Osteocyte (in vitro differentiated cells): ENCODE data around the gene INTS3. TPM values are rescaled to one million over a fixed set of nuclear protein-coding genes. Genes with fewer than 3 reads are reported as not detected.

ENCODE experiments used
- DNase-seq: peaks from one replicate; pipeline ENCODE4 v3.0.0; 2021; ENCODE audit warnings: mixed read lengths; ENCODE audit not compliant: unreplicated experiment; ENCODE audit errors: extremely low spot score
- H3K27ac Mint-ChIP-seq: one replicate; pipeline ENCODE4 v1.8.0; 2021; ENCODE audit warnings: mild to moderate bottlenecking, mixed read lengths; ENCODE audit not compliant: unreplicated experiment
- H3K27me3 Mint-ChIP-seq: one replicate; pipeline ENCODE4 v1.8.0; 2021; ENCODE audit warnings: mixed read lengths; ENCODE audit not compliant: unreplicated experiment
- H3K36me3 Mint-ChIP-seq: one replicate; pipeline ENCODE4 v1.8.0; 2021; ENCODE audit warnings: mixed read lengths; ENCODE audit not compliant: unreplicated experiment
- H3K4me1 Mint-ChIP-seq: one replicate; pipeline ENCODE4 v1.8.0; 2021; ENCODE audit warnings: mixed read lengths; ENCODE audit not compliant: unreplicated experiment
- H3K4me3 Mint-ChIP-seq: one replicate; pipeline ENCODE4 v1.8.0; 2021; ENCODE audit warnings: mild to moderate bottlenecking, moderate library complexity, mixed read lengths; ENCODE audit not compliant: unreplicated experiment
- H3K9me3 Mint-ChIP-seq: one replicate; pipeline ENCODE4 v1.8.0; 2021; ENCODE audit warnings: mixed read lengths; ENCODE audit not compliant: unreplicated experiment
- microRNA-seq: library from miRNA; unstranded; fragments of <30 nt; microRNA quantifications from one replicate; pipeline ENCODE4 v1.1.0, GENCODE V29; 2020; ENCODE audit not compliant: unreplicated experiment
- total RNA-seq: library from RNA; stranded (reverse); gene quantifications from 2 replicates; pipeline ENCODE4 v1.2.1, GENCODE V29; 2021
- TF ChIP-seq, protein P1 (sequence below): fragments of 200-600 bp; sonication (generic); IDR thresholded peaks from 2 replicates; pipeline ENCODE4 v1.5.0; 2021; ENCODE audit warnings: antibody characterized with exemption, mild to moderate bottlenecking, moderate library complexity

The INTS3 gene
- total RNA-seq, 1 donor from 2014 or later: 65.9 TPM

DNA sequence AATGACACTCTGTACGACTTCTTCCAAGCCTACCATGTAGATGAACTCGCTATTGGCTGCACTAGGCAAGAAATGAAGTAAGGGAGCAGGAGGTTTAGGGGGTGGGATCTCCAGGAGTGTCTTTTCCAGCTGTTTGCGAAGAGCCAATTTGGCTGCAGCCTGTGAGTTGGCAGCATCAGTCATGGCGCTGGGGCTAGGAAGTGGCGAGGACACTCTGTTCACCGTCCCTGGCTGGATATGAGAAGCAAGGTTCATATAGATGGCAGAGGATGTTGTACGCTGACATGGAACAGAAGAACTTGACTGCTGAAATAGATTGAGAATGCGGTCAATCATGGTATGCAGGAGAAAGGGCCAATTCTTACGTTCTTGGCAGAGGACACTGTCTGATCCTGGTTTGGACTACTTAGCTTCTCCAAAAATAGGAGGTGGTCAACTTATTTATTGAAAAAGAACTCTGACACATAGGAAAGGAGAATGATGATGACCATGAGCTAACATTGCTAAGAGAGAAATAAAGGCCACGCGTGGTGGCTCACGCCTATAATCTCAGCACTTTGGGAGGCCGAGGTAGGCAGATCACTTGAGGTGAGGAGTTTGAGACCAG is 88.5 kb downstream of the INTS3 start:
- no peak overlapping the region for H3K27ac Mint-ChIP-seq
- H3K27me3 Mint-ChIP-seq: no peaks in the 10 kb centered on the region
- H3K4me3 Mint-ChIP-seq: no peak overlapping the region
- TF ChIP-seq, protein P1, sequence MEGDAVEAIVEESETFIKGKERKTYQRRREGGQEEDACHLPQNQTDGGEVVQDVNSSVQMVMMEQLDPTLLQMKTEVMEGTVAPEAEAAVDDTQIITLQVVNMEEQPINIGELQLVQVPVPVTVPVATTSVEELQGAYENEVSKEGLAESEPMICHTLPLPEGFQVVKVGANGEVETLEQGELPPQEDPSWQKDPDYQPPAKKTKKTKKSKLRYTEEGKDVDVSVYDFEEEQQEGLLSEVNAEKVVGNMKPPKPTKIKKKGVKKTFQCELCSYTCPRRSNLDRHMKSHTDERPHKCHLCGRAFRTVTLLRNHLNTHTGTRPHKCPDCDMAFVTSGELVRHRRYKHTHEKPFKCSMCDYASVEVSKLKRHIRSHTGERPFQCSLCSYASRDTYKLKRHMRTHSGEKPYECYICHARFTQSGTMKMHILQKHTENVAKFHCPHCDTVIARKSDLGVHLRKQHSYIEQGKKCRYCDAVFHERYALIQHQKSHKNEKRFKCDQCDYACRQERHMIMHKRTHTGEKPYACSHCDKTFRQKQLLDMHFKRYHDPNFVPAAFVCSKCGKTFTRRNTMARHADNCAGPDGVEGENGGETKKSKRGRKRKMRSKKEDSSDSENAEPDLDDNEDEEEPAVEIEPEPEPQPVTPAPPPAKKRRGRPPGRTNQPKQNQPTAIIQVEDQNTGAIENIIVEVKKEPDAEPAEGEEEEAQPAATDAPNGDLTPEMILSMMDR: no peak
- no peaks in the 10 kb centered on the region for H3K9me3 Mint-ChIP-seq
- H3K4me1 Mint-ChIP-seq: no peaks in the 10 kb centered on the region
- DNase-seq: no peak
- H3K36me3 Mint-ChIP-seq: peaks cover 41% of the 10 kb centered on the region

DNA sequence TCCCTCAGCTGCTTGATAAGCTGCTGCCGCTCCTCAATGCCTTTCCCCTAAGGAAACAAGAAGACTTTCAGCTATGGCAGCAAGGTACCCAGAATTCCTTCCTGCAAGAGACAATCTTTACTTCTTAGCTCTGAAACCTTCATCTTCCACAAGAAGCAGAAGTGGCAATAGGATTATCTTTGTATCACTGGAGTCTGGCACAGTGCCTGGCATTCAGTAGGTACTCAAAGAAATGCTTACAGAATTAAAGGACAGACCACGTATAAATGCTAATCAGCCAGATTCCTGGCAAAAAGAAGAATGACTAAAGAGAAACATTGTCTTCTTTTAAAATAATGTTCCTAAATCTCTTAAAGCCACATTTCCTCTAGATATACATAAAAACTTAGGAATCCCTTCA is 91.0 kb downstream of the INTS3 start:
- peaks cover 33% of the 10 kb centered on the region for H3K36me3 Mint-ChIP-seq
- no peak overlapping the region for H3K4me3 Mint-ChIP-seq
- H3K9me3 Mint-ChIP-seq: no peaks in the 10 kb centered on the region
- no peak overlapping the region for H3K27ac Mint-ChIP-seq
- H3K4me1 Mint-ChIP-seq: peaks cover 3% of the 10 kb centered on the region
- no peaks in the 10 kb centered on the region for H3K27me3 Mint-ChIP-seq
- TF ChIP-seq, protein P1: no peak
- DNase-seq: no peak

Small RNA genes within 50 kb of the gene (microRNA-seq; reads per million reads assigned to microRNA genes)
- gene MIR8083: not detected

Other genes with a start within 250 kb of the INTS3 start
- gene S100A6, start 192.1 kb upstream of the INTS3 start, total RNA-seq: 0.99 and 1.1 TPM in 2 replicates
- 1.0 TPM in 1 of 2 replicates, not detected in the other for gene S100A5, start 187.1 kb upstream of the INTS3 start, total RNA-seq
- 337 and 353 TPM in 2 replicates for gene S100A4, start 182.2 kb upstream of the INTS3 start, total RNA-seq
- gene S100A3, start 178.8 kb upstream of the INTS3 start, total RNA-seq: 5.7 and 7.5 TPM in 2 replicates
- gene S100A2, start 162.2 kb upstream of the INTS3 start, total RNA-seq: 8.9 and 11.7 TPM in 2 replicates
- 134 and 143 TPM in 2 replicates for gene S100A16, start 114.9 kb upstream of the INTS3 start, total RNA-seq
- not detected in 2 replicates for gene S100A14, start 111.7 kb upstream of the INTS3 start, total RNA-seq
- 126 and 128 TPM in 2 replicates for gene S100A13, start 100.5 kb upstream of the INTS3 start, total RNA-seq
- 1.1 TPM in 1 of 2 replicates, not detected in the other for gene S100A1, start 99.6 kb upstream of the INTS3 start, total RNA-seq
- 74.3 and 75.2 TPM in 2 replicates for gene CHTOP, start 94.0 kb upstream of the INTS3 start, total RNA-seq
- 39.7 and 46.3 TPM in 2 replicates for gene SNAPIN, start 69.3 kb upstream of the INTS3 start, total RNA-seq
- gene ILF2, start 57.1 kb upstream of the INTS3 start, total RNA-seq: 151 and 157 TPM in 2 replicates
- gene NPR1, start 49.4 kb upstream of the INTS3 start, total RNA-seq: 0.16 TPM in 1 of 2 replicates, not detected in the other
- gene SLC27A3, start 47.4 kb downstream of the INTS3 start, total RNA-seq: 9.9 and 11.9 TPM in 2 replicates
- gene GATAD2B, start 194.9 kb downstream of the INTS3 start, total RNA-seq: 63.2 and 66.7 TPM in 2 replicates
- 48.0 and 53.1 TPM in 2 replicates for gene DENND4B, start 218.7 kb downstream of the INTS3 start, total RNA-seq
- 29.4 and 41.9 TPM in 2 replicates for gene CRTC2, start 230.6 kb downstream of the INTS3 start, total RNA-seq
- 93.2 and 95.3 TPM in 2 replicates for gene SLC39A1, start 235.5 kb downstream of the INTS3 start, total RNA-seq
- gene CREB3L4, start 239.9 kb downstream of the INTS3 start, total RNA-seq: 9.3 and 11.1 TPM in 2 replicates
- gene JTB, start 249.6 kb downstream of the INTS3 start, total RNA-seq: 138 and 143 TPM in 2 replicates